LHCN-M2 (cell line): ENCODE data around the gene EFCAB14. TPM values are rescaled to one million over a fixed set of nuclear protein-coding genes. Genes with fewer than 3 reads are reported as not detected.
"Not testable (repeated sequence)": the region's sequence is repeated elsewhere in the genome, so short reads cannot be mapped to it uniquely, and the experiment has no call there.

Experiments used
- DNase-seq: peaks from one replicate; pipeline ENCODE4 v3.0.0-alpha.2; 2012; ENCODE audit warnings: low read depth
- polyA plus RNA-seq: library from polyadenylated mRNA; unstranded; fragments of >200 nt; gene quantifications from one replicate; pipeline ENCODE4 v1.2.1, GENCODE V29; 2012; ENCODE audit warnings: missing spikeins
- total RNA-seq: library from RNA; depleted of rRNA; stranded (reverse); fragments of >200 nt; gene quantifications from 2 replicates; pipeline ENCODE4 v1.2.3, GENCODE V29; 2014; rRNA removed

EFCAB14 gene, protein sequence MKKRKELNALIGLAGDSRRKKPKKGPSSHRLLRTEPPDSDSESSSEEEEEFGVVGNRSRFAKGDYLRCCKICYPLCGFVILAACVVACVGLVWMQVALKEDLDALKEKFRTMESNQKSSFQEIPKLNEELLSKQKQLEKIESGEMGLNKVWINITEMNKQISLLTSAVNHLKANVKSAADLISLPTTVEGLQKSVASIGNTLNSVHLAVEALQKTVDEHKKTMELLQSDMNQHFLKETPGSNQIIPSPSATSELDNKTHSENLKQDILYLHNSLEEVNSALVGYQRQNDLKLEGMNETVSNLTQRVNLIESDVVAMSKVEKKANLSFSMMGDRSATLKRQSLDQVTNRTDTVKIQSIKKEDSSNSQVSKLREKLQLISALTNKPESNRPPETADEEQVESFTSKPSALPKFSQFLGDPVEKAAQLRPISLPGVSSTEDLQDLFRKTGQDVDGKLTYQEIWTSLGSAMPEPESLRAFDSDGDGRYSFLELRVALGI
- total RNA-seq = 46.6 and 55.2 TPM in 2 replicates
- 15.9 TPM for polyA plus RNA-seq

DNA sequence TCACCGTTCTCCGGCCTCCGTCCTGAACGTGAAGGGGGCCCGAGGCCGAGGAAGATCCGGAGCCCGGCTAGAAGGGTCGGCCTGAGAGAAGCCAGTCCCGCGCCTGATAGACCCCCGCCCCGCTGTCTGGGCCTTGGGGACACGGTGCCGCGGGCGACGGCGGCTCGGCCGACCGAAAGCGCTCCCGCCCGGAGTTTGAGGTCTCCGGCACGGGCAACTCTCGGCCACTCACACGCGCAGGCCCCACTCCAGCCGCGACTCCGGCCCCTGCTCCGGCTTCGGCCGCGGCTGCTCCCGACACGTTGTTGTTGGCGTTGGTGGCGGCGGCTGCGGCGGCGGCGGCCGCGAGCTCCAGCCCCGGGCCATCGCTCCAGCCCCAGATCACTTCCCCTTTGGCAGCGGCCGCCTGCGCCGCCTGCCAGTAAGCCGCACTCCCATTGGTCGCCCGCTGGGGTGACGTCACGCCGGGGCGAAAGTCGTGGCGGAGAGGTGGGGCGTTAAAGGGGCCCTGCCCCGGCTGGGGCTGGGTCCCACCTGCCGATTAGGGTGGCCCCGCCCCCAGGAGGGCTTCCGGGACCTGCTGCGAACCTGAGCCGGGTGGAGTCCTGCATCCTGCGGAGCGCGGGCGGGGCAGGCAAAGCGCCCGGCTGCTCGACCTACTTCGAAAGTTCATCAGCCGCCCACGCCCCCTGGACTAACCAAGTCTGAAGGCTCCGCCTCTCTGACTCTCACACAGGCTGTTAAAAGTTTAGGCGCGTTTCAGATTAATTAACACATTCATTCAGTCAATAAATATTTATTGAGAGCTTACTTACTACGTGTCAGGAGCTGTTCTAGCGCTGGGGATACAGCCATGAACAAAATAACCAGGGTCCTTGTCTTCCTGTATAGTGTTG, at the start of gene EFCAB14:
Gene EFCAB14 (minus strand): TSS at position 388 of the 896 bp plus-strand sequence. CDS start 1,027 bp downstream, outside the sequence.
- DNase-seq = peak; percentile 80

DNA sequence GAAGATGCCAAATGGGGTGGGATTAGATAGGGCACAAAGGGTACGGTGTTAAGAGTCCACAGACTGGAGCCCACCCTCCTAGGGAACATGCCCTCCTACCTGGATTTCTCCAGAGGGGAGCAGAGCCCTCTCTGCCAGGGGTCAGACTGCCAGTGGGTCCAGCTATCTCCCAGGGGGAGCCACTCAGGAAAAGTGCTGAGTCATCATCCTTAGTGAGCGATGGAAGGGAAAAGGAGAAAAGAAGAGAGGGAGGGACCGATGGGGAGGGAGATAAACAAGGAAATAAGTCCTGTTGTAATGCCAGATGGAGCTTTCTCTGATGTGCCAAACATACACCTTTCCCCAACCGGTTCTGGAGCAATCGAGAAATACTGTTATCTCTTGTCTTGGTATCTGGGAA, 49.5 kb upstream of the EFCAB14 start:
- no peak for DNase-seq

DNA sequence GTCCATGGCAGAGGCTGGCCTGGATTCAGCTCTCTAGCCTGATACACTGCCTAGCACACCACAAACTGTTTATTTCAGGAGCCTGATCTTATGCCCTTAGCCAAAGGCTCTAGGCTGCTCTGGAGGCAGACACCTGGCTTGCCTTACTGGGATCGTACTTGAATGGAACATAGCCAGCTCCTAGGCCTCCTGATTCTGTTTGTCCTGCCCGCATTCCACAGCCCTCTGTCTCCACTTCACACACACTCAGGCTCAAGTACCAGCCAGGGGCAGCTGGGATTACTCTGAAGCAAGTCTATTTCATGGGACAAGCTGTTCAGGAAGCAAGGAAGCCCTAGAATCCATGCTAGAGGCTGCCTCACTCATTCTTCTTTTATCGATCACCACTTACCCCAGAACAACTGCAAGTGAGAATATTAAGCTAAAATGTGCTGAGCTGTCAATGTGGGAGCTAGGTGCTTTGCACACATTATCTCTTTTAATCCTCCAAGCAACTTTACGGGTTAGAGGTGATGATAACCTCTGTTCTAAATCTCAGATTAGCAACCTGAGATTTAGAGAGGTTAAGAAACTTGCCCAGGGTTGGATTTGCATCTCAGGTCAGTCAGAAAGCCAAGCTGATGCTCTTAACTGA, 48.9 kb upstream of the EFCAB14 start:
- no peak for DNase-seq

DNA sequence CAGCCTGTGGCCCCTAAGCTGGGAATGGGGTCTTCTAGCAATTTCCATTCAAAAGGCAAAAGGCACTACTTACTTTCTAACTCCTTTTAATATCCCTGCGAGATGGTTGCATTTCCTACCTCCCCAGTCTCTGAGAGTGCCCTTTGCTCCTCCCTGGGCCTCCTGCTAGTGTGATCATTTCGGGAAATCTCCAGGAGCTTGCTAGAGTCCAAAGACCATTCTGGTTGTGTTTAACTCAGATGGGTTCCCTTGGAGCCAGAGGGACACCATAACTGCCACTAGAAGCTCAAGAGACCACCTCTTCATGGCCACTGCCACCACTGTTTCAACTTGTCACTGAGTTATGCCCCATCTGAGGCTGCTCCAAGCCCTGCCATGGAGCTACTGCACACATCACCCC, 45.5 kb upstream of the EFCAB14 start:
- DNase-seq = no peak

DNA sequence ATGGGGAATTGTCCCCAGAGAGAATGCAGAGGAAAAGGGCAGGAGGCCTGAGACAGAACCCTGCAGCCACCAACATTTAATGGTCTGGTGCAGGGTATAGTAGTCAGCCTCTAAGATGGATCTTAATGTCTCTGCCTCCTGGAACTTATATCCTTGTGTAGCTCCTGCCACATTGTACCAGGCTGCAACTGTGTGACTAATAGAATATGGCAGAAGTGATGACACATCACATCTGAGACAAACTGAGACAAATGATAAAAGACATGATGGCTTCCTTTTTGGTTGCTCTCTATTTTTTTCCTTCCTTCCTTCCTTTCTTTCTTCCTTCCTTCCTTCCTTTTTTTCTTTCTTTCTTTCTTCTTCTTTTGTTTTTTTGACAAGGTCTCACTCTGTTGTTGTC, 42.8 kb upstream of the EFCAB14 start:
- DNase-seq = no peak

DNA sequence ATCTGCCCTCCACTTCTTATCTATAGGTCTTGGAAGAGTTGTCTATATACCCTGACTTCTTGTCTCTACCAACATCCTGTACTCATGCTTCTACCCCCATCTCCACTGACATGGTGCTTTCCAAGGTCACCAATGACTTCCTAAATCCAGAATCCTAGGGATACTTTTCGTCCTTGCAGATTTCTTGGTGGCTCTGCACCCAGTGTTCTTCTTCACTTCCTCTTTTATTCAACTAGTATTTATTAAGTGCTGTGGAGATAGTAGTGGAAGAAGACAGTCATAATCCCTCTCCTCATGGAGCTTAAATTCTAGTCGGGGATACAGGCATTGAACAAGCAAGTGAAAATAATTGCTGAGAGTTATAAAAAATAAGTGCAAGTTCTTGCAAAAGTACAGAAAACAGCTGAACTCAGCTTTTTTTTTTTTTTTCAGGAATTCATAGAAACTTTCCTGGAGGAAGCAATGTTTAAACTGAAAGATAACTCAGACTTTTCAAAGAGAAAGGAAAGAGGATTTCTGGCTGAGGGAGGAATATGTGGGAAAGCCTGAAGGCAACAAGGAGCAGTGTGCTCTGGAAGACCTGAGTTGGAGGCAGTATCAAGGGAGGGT, 41.7 kb upstream of the EFCAB14 start:
- no peak for DNase-seq

DNA sequence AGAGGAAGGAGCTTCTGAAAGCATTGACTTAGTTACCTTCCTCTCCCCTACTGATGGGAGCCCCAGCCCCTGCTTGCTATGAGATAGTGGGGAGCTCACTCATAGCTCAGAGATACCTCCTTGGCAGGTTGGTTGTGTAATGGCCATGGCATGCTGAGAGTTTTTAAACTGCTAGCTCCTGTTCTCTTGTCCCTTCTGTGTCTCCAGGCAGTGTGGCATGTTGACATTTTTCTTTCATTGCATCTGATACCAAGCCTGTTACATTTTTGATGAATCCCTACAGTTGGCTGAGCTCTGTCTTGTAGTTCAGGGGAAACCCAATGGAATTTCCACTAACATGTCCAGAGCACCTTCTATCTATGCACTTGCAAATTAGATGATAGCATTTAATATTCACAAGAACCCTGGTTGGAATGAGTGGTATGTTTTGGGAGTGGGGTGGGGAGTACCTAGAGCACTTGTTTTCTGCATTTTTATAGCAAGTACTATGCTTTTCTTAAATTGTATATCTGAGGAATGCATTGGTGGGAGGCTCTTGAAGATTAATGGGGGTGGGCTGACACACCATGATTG, 39.1 kb upstream of the EFCAB14 start:
- DNase-seq = no peak

DNA sequence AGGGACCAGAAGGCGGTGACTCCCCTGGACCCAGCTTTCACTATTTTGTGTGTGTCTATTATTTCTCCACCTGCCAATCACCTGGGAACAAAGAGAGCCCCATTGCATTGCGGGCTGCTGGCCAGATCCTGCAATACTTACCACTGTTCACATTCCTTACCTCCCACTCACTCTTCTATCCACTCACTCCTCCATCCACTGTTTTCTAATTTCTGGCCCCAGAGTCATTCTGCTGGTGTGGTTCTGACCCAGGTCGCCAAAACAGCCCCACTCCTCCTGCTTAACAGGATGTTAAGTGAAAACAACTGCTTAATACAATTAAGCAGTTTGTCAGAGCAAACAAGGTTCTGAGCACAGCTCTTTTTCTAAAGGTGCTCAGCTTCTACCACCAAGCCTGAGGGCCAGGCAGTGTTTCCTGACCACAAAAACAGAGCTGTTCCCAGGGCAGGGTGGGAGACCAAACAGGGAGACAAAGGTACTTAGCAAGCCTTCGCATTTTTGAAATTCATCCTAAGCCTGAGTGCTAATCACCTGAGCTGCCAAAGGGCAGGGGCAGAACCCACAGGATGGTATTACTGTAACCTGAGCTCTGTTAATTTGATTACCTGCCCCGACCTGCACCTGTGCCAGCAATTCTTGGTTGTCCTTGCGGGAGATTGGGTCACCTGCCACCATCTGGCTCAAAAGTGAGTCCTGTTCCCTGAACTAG, 38.5 kb upstream of the EFCAB14 start:
- no peak for DNase-seq

DNA sequence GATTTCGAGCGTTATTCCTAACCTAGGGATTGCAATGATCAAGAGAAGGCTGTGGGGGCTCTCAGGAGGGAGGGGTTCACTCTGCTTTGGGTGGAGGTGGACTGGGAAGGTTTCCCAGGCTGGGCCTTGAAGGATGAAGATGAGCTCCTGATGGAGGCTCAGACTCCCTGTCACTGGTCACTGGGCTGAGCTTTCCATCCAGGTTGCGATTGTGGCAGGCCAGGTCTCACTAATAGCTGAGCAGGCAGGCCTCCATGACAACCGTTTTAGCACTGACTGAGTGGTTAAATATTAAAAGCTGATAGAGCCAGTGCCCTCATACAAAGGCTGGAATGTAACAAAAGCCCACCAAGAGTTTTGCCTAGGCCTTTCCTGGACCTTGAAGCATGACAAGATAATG, 36.2 kb upstream of the EFCAB14 start:
- no peak for DNase-seq

DNA sequence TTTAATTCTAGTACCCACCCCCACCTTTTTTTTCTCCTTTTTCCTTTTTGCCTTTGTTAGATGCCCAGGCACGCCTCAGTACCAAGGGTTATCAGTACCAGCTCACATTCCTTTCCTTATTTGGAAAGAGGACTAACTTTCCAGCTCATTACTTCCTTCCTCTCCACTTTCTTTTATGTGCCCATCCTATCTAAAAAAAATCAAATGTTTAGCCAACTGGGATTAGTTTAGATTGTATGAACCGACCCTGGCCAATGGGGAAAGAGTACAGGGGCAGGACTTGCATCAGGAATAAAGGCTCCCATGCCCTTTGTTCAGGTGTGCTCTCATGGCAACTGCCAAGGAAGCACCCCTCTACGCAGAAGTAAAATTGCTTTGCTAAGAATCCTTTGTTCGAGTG, 35.8 kb upstream of the EFCAB14 start:
- not testable (repeated sequence) for DNase-seq

DNA sequence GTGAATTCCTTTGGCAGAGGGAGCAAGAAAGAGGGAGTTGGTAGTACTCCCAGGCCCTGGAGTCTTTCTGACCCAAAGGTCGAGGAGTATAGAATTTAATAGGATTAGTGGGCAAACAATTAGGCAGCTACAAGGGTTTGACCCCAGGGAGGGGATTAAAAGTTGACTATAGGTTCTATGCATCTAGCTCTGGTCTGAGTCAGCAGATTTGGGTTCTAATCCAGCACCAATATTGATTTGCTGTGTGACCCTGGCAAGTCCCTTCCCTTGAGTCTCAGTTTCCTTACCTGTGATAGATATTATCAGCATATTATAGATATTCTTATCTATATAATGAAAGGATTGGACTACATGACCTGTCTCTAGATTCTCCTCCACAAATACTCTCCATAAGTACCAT, 35.1 kb upstream of the EFCAB14 start:
- no peak for DNase-seq

DNA sequence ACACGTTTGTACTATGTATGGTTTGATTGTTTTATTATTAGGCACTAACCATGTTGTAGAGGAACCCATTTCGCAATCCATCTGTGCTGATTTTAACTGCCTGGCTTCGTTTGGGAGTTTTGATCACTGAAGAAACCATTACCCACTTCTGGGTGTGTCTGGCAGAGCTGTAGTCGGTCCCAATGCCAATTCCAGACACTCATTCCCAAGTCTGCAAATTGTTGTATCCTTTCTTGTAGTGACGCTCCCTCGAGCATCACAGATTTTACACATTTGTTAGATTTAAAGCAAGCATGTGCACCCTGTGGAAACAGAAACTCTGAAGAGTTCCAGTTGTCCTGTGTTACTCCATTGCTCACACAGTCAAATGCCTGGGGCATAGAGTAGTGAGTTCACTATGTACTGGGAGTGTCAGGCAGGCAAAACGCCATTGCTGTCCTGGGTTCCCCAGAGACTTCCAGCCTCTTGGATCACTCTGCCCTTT, 31.0 kb upstream of the EFCAB14 start:
- DNase-seq = no peak

DNA sequence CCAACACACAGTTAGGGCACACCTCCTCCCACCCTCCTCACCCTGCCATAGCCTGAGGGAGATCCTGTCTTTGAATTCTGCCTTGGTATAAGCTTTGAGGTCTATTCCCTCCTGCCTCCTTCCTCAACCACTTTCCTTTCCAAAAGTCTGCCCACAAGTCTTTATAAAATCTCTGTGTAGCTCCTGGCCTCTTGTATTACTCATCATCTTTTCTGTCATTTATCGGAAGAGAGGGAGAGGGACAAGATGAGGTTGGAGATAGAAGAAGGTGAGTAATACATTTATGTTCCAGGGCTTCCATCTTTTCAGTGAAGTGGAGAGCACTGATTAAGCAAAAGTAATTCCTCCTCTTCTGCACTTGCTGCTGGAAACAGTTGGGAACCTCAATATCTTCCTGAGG, 30.5 kb upstream of the EFCAB14 start:
- DNase-seq = no peak

DNA sequence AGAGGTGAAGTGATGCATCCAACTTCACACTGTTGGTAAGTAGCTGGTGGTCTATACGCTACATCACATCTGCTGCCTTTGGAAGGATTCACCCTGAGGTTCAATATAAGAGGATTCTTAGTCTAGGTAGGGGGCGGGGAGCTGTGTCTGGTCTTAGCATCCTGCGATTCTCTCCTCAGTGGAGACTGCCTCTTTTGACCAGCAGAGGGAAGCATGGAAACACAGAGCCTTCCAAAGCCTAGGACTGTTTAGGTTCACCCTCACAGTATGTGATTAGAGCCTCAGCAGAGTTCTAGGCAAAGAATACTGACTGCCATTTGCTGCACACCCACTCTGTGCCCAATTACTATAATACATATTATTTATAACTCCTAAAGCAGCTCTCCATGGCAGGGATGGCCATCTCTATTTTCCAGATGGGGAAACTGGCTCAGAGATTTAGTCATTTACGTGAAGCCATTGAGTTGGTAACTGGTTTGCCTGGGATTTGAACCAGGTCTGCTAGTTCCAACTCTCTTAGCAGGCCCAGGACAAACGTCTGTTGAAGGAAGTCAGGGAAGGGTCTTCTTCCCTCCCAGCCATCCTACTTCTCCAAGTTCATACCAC, 28.9 kb upstream of the EFCAB14 start:
- DNase-seq = peak; percentile 37

DNA sequence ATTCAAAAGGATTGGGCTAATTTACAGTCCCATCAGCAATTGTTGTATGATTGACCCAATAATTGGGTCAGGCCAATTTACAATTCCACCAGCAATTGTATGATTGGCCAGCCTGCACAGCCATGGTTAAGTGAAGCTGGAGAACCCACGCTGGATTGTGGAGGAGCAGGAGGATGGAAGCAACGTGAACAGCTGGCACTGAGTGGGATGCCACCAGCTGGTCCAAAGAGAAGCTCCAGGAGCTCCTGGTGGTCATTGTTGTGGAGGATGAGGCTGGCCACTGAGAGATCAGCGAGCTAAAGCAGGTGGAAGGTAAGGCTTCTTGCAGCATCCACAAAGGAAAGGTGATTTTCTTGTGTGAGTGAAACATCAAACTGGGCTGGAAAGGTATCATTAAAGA, 23.2 kb upstream of the EFCAB14 start:
- no peak for DNase-seq

DNA sequence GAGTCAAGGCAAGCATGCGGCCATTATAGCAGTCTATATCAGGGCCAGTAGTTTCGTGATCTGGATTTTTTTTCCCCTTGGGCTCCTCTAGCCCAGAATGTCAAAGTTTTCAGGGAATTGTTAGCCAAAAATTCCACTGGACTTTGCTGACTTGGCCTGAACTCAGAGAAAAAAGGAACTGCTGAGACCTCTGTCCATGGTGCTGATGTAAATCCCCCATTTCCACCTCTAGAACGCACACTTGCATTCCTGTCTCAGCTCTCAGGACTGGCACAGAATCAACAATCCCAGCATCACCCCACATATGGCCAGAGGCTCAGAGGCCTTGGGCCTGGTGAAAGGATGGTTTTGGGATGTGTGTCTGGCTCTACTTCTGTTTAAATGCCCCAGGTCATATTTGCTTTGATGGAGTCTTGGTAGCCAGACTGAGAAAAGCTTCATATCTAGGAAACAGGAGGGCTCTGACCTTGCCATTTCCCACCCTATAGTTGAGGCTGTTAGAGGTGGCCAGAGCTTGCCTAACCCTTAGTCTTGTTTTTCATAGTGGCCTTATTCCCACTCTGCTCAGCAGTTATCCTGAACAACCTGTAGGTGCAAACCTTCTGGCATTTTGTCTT, 16.9 kb upstream of the EFCAB14 start:
- DNase-seq = peak; percentile 61

DNA sequence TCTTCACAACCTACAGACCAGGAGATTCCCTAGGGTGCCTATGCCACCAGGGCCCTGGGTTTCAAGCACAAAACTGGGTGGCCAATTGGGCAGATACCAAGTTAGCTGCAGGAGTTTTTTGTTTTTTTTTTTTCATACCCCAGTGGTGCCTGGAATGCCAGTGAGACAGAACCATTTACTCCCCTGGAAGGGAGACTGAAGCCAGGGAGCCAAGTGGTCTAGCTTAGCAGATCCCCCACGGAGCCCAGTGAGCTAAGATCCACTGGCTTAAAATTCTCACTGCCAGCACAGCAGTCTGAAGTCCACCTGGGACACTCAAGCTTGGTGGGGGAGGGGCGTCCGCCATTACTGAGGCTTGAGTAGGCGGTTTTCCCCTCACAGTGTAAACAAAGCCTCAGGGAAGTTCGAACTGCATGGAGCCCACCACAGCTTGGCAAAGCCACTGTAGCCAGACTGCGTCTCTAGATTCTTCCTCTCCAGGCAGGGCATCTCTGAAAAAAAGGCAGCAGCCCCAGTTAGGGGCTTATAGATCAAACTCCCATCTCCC, 9.5 kb upstream of the EFCAB14 start:
- DNase-seq = not testable (repeated sequence)

DNA sequence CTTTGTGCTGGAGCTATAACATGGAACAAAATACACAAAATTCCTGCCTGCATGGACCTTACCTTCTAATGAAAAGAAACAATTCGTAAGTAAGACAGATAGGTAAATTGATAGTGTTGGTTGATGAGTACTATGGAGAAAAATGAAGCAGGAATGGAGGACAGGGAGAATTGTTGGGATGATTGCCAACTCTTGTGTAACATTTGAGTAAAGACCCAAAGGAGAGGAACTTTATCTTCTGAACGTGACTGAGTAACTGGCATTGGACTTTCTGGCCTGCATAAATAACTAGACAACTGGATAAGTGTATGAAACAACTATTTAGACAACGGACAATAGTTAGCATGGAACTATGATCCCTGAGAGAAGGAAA, 6.8 kb upstream of the EFCAB14 start:
- peak; percentile 68 for DNase-seq
